Mesothelial cell of epicardium (in vitro differentiated cells): ENCODE measurements around the gene ALKBH4. TPM values are rescaled to one million over a fixed set of nuclear protein-coding genes. Genes with fewer than 3 reads are reported as not detected.
"Not testable (repeated sequence)": the region's sequence is repeated elsewhere in the genome, so short reads cannot be mapped to it uniquely, and the experiment has no call there.

Experiments
- DNase-seq, 2 experiments: peaks; one replicate each; pipeline ENCODE4 v3.0.0; 2021; ENCODE audit warnings: low spot score in 2 of 2; ENCODE audit not compliant: unreplicated experiment in 2 of 2
- H3K27ac Mint-ChIP-seq: 2 replicates; pipeline ENCODE4 v1.8.0; 2021; ENCODE audit warnings: mixed read lengths
- H3K27me3 Mint-ChIP-seq: 2 replicates; pipeline ENCODE4 v1.8.0; 2021; ENCODE audit warnings: low read depth, mixed read lengths
- H3K36me3 Mint-ChIP-seq: 2 replicates; pipeline ENCODE4 v1.8.0; 2021; ENCODE audit warnings: mixed read lengths
- H3K4me1 Mint-ChIP-seq: 2 replicates; pipeline ENCODE4 v1.8.0; 2021; ENCODE audit warnings: mixed read lengths
- H3K4me3 Mint-ChIP-seq: 2 replicates; pipeline ENCODE4 v1.8.0; 2021; ENCODE audit warnings: mild to moderate bottlenecking, moderate library complexity, mixed read lengths
- H3K9me3 Mint-ChIP-seq: 2 replicates; pipeline ENCODE4 v1.8.0; 2021; ENCODE audit warnings: mixed read lengths
- CTCF ChIP-seq: fragments of 200-600 bp; sonication (generic); IDR thresholded peaks from one replicate; pipeline ENCODE4 v1.5.0; 2021; ENCODE audit warnings: antibody characterized with exemption; ENCODE audit not compliant: unreplicated experiment
- total RNA-seq: library from RNA; stranded (reverse); gene quantifications from 3 replicates; pipeline ENCODE4 v1.2.1, GENCODE V29; 2021

Gene ALKBH4
- total RNA-seq, result 14.9 to 19.4 TPM (median 18.6 TPM) in 3 replicates

GRCh38 chr7:102464577-102465280 is at the start of gene ALKBH4, which contains the start of gene LRWD1:
ALKBH4 (minus strand) TSS chr7:102464863; CDS start chr7:102464836, 27 bp downstream.
LRWD1 (plus strand) TSS chr7:102464984; CDS start chr7:102465081, 97 bp downstream.
- Mint-ChIP-seq H3K4me1 (peaks cover 19% of the 10 kb centered on the region), H3K27ac (peak within 1 kb of the TSS; percentile 94), H3K27me3 (no peaks in the 10 kb centered on the region), H3K9me3 (no peaks in the 10 kb centered on the region), H3K4me3 (peak within 1 kb of the TSS; percentile 96), H3K36me3 (no peaks in the 10 kb centered on the region)
- peak; percentile 22 for TF ChIP-seq CTCF
- peak; percentile 89 to 94 for DNase-seq

DNA sequence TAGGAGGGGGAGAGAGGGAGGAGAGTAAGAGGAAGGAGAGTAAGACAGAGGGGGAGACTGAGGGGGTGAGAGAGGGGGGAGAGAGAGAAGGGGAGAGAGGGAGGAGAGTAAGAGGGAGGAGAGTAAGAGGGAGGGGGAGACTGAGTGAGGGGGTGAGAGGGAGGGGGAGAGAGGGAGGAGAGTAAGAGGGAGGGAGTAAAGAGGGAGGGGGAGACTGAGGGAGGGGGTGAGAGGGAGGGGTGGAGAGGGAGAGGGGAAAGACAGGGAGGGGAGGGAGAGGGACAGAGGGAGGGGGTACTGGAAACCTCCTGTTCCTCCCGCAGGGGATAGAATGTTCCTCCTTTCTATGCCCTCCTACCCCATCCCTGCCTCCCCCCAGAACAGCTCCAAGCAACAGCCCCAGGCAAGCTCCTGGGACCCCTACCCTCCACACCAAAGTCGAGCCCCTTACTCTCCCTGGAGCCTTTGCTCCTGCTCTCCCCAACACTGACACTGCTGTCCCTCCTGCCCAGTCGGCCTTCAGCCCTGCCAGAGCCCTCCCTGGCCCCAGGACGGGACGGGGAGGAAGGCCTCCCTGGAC is 48.1 kb upstream of the ALKBH4 start:
- H3K9me3 Mint-ChIP-seq, H3K4me3 Mint-ChIP-seq, H3K27ac Mint-ChIP-seq, DNase-seq, H3K4me1 Mint-ChIP-seq, H3K36me3 Mint-ChIP-seq, H3K27me3 Mint-ChIP-seq: not testable (repeated sequence)

- H3K4me1 Mint-ChIP-seq, H3K4me3 Mint-ChIP-seq, DNase-seq, H3K9me3 Mint-ChIP-seq, H3K27ac Mint-ChIP-seq, H3K27me3 Mint-ChIP-seq, H3K36me3 Mint-ChIP-seq: not testable (repeated sequence)
Measured at GRCh38 chr7:102511860-102512522, 47.3 kb upstream of the ALKBH4 start.

GRCh38 chr7:102510575-102510974 is 45.9 kb upstream of the ALKBH4 start:
- not testable (repeated sequence) for H3K4me3 Mint-ChIP-seq, H3K27ac Mint-ChIP-seq, H3K27me3 Mint-ChIP-seq, H3K9me3 Mint-ChIP-seq, H3K4me1 Mint-ChIP-seq, H3K36me3 Mint-ChIP-seq, DNase-seq

DNA sequence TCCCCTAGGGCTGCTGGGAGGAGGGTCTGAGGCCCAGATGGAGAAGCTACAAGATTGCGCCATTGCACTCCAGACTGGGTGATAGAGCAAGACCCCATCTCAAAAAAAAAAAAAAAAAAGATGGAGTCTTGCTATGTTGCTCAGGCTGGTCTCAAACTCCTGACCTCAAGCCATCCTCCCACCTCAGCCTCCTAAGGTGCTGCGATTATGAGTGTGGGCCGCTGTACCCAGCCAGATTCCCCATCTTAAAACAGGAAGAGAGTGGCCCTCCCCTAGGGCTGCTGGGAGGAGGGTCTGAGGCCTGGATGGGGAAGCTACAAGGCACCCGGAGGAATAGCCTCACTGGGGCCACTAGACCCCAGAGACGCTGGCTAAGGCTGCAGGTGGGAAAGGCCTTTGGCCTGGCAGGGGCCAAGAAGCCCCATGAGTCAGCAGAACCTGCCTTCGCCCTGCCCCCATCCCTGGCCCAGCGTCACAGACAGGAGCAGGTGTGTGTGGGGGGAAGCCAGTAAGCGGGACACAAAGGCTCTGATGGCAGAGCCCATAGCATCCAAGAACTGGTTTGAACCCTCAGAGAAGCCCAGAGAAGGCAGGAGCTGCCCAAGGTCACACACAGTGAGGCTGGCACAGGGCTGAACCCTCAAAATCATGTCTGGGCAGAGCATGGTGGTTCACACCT is 42.9 kb upstream of the ALKBH4 start:
- not testable (repeated sequence) for H3K27ac Mint-ChIP-seq, H3K4me1 Mint-ChIP-seq, H3K27me3 Mint-ChIP-seq, H3K9me3 Mint-ChIP-seq, DNase-seq, H3K36me3 Mint-ChIP-seq, H3K4me3 Mint-ChIP-seq

GRCh38 chr7:102505298-102506185 is 40.9 kb upstream of the ALKBH4 start:
- H3K36me3 Mint-ChIP-seq, H3K27me3 Mint-ChIP-seq, DNase-seq, H3K9me3 Mint-ChIP-seq, H3K4me3 Mint-ChIP-seq, H3K27ac Mint-ChIP-seq, H3K4me1 Mint-ChIP-seq: not testable (repeated sequence)

DNA sequence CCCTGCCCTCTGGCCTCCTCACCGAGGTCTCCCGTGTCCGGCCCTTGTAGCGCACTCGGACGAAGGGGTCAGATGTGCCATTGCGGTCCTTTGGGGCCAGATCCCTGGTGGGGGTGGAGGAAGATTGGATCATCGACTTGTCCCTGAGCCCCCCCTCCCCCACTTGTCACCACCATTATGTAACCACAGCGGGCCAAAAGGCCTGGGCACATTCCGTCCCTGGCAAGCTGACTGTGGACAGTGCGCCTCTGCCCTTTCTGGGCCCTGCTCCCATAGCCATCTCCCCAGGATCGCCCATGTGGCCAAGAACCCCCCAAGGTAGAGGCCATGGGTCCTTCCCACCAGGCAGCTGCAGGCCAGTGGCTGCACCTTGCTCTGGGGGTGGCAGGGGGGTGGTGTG is 38.5 kb upstream of the ALKBH4 start:
- DNase-seq, H3K4me1 Mint-ChIP-seq, H3K27ac Mint-ChIP-seq, H3K27me3 Mint-ChIP-seq, H3K4me3 Mint-ChIP-seq, H3K9me3 Mint-ChIP-seq, H3K36me3 Mint-ChIP-seq: not testable (repeated sequence)

DNA sequence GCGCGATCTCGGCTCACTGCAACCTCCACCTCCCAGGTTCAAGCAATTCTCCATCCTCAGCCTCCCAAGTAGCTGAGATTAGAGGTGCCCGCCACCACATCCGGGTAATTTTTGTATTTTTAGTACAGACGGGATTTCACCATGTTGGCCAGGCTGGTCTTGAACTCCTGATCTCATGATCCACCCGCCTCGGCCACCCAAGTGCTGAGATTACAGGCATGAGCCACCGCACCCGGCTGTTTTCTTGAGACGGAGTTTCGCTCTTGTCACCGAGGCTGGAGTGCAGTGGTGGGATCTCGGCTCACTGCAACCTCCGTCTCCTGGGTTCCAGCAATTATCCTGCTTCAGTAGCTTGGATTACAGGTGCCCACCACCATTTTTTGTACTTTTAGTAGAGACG is 33.7 kb upstream of the ALKBH4 start:
- H3K36me3 Mint-ChIP-seq, H3K4me3 Mint-ChIP-seq, H3K4me1 Mint-ChIP-seq, H3K27ac Mint-ChIP-seq, H3K27me3 Mint-ChIP-seq, DNase-seq, H3K9me3 Mint-ChIP-seq: not testable (repeated sequence)

DNA sequence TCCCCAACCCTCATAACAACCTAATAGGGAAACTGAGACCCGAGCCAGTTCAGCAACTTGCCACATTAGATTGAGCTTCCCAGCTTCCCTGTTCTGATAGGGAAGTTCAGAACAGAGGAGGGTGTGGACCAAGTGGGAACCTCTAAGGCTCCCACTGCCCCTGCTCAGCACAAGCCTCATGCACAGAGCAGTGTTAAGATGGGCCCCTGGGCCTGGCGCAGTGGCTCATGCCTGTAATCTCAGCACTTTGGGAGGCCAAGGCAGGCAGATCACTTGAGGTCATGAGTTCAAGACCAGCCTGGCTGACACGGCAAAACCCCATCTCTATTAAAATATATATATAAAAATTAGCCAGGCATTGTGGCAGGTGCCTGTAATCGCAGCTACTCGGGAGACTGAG is 32.6 kb upstream of the ALKBH4 start:
- H3K27me3 Mint-ChIP-seq, H3K27ac Mint-ChIP-seq, H3K4me3 Mint-ChIP-seq, H3K36me3 Mint-ChIP-seq, H3K4me1 Mint-ChIP-seq, H3K9me3 Mint-ChIP-seq, DNase-seq: not testable (repeated sequence)

GRCh38 chr7:102496861-102497260 is 32.2 kb upstream of the ALKBH4 start:
- H3K27ac Mint-ChIP-seq, H3K4me3 Mint-ChIP-seq, H3K4me1 Mint-ChIP-seq, DNase-seq, H3K36me3 Mint-ChIP-seq, H3K9me3 Mint-ChIP-seq, H3K27me3 Mint-ChIP-seq: not testable (repeated sequence)

GRCh38 chr7:102494473-102495149 is 29.9 kb upstream of the ALKBH4 start:
- H3K27ac Mint-ChIP-seq, H3K4me3 Mint-ChIP-seq, H3K36me3 Mint-ChIP-seq, H3K4me1 Mint-ChIP-seq, H3K27me3 Mint-ChIP-seq, DNase-seq, H3K9me3 Mint-ChIP-seq: not testable (repeated sequence)

DNA sequence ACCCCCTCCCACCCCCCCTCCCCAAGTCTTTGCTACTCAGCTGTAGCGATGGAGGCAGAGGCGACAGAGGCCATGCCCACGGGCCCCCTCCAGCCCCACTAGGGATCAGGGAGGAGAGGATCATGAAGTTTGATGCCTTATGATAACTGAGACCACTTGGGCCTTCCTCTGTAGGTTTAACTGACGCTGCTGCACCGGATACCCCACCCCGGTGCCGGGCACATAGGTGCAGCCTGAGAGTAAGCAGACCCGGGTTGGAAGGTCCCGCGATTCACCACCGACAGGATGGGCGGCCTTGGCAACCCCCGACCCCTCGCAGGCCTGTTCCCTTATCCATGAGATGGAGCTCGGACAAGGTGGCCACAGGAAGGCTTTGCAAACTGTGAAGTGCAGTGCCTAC is 29.4 kb upstream of the ALKBH4 start:
- H3K27me3 Mint-ChIP-seq, H3K4me1 Mint-ChIP-seq, H3K36me3 Mint-ChIP-seq, H3K27ac Mint-ChIP-seq, H3K4me3 Mint-ChIP-seq, DNase-seq, H3K9me3 Mint-ChIP-seq: not testable (repeated sequence)
